BLaER1 (cell line): ENCODE data around the gene NLK.
A peak's percentile ranks its signal among the peaks of the same experiment; 100 is the strongest.
"Not testable (repeated sequence)": the region's sequence is repeated elsewhere in the genome, so short reads cannot be mapped to it uniquely, and the experiment has no call there.

Source experiments
- H3K27ac ChIP-seq: shearing (Covaris generic); formaldehyde crosslinking; 2 replicates; pipeline ENCODE4 v1.8.1; 2022
- H3K27me3 ChIP-seq: shearing (Covaris generic); formaldehyde crosslinking; 2 replicates; pipeline ENCODE4 v1.8.1; 2022
- H3K36me3 ChIP-seq: shearing (Covaris generic); formaldehyde crosslinking; 2 replicates; pipeline ENCODE4 v1.8.1; 2022
- H3K4me1 ChIP-seq: shearing (Covaris generic); formaldehyde crosslinking; 2 replicates; pipeline ENCODE4 v1.8.1; 2022
- H3K4me2 ChIP-seq: shearing (Covaris generic); formaldehyde crosslinking; 2 replicates; pipeline ENCODE4 v1.8.1; 2022
- H3K4me3 ChIP-seq: shearing (Covaris generic); formaldehyde crosslinking; 2 replicates; pipeline ENCODE4 v1.8.1; 2022
- H3K9ac ChIP-seq: shearing (Covaris generic); formaldehyde crosslinking; 2 replicates; pipeline ENCODE4 v1.8.1; 2022
- H3K9me3 ChIP-seq: shearing (Covaris generic); formaldehyde crosslinking; 2 replicates; pipeline ENCODE4 v1.8.1; 2022
- H4K20me1 ChIP-seq: shearing (Covaris generic); formaldehyde crosslinking; 2 replicates; pipeline ENCODE4 v1.8.1; 2022
- Cebpa-rat ChIP-seq: shearing (Covaris generic); IDR thresholded peaks from 2 replicates; pipeline ENCODE4 v1.8.1; 2022

The NLK gene

DNA sequence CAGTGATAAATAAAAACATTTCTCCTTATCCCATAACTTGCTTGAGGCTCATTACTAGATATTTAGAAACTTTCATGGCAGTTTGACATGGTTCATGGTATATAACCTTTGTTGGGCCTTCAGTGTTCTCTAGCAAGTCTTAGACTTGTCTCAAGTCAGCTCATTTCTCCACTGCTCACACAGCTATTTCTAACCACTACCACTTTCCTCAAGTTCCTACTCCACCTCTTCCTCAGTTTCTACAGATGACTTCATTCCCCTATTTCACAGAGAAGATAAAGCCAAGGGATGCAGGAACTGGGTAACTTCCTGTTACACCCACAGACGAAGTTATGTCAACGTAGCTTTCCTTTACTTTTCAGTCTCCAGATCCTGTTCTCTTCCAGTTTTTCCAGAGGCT, 23.2 kb downstream of the NLK start:
- H3K36me3 ChIP-seq: peaks cover 28% of the 10 kb centered on the region
- H3K9ac ChIP-seq: no peak overlapping the region
- peak overlapping the region; percentile 11; the same call in 1 of the 2 replicates for H3K4me2 ChIP-seq
- H3K4me3 ChIP-seq: no peak overlapping the region
- H4K20me1 ChIP-seq: peaks cover 41% of the 10 kb centered on the region
- H3K27me3 ChIP-seq: no peaks in the 10 kb centered on the region
- peaks cover 11% of the 10 kb centered on the region for H3K4me1 ChIP-seq
- no peak for TF ChIP-seq Cebpa-rat
- H3K27ac ChIP-seq: no peak overlapping the region
- peaks cover 28% of the 10 kb centered on the region for H3K9me3 ChIP-seq

DNA sequence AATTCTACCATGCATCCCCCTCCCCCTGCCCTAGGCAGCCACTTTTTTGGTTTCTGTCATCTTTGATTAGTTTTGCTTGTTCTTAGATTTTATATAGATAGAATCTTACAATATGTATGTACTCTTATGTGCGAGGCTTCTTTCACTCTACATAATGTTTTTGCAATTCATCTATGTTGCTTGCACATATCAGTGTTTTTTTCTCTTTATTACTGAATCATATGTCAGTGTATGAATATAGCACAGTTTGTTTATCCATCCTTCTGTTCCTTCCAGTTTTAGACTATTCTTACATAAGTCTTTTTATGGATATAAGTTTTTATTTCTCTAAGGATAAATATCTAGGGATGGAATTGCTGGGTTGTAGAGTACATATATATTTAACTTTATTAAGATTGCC, 26.6 kb downstream of the NLK start:
- Histone ChIP-seq H3K27ac (no peak overlapping the region), H3K9me3 (peaks cover 52% of the 10 kb centered on the region), H3K4me3 (no peak overlapping the region), H3K27me3 (no peaks in the 10 kb centered on the region), H4K20me1 (peaks cover 24% of the 10 kb centered on the region; the same call in 1 of the 2 replicates), H3K4me1 (peaks cover 22% of the 10 kb centered on the region), H3K4me2 (no peak overlapping the region), H3K36me3 (peaks cover 25% of the 10 kb centered on the region), H3K9ac (no peak overlapping the region)
- no peak for TF ChIP-seq Cebpa-rat

DNA sequence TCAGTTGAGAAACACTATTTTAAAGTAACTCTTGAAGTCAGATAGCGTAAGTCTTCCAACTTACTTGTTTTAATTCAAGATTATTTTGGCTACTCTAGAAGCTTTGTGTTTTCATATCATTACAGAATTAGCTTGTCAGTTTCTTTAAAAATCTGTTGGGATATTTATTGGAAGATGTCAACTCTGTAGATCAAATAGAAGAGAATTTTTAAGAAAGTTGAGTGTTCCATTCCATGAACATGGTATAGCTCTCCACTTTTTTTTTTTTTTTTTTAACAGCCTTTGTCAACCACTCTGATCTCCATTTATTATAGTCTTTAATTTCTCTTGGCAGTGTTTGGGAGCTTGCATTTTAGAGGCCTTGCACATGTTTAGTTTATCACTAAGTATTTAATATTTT, 28.7 kb downstream of the NLK start:
- peaks cover 24% of the 10 kb centered on the region for H3K36me3 ChIP-seq
- TF ChIP-seq Cebpa-rat: no peak
- H3K9ac ChIP-seq: no peak overlapping the region
- no peak overlapping the region for H3K27ac ChIP-seq
- H4K20me1 ChIP-seq: peaks cover 15% of the 10 kb centered on the region; the same call in 1 of the 2 replicates
- peaks cover 51% of the 10 kb centered on the region for H3K9me3 ChIP-seq
- H3K4me3 ChIP-seq: no peak overlapping the region
- peaks cover 11% of the 10 kb centered on the region for H3K4me1 ChIP-seq
- no peaks in the 10 kb centered on the region for H3K27me3 ChIP-seq
- H3K4me2 ChIP-seq: peak overlapping the region; percentile 36; the same call in 1 of the 2 replicates

DNA sequence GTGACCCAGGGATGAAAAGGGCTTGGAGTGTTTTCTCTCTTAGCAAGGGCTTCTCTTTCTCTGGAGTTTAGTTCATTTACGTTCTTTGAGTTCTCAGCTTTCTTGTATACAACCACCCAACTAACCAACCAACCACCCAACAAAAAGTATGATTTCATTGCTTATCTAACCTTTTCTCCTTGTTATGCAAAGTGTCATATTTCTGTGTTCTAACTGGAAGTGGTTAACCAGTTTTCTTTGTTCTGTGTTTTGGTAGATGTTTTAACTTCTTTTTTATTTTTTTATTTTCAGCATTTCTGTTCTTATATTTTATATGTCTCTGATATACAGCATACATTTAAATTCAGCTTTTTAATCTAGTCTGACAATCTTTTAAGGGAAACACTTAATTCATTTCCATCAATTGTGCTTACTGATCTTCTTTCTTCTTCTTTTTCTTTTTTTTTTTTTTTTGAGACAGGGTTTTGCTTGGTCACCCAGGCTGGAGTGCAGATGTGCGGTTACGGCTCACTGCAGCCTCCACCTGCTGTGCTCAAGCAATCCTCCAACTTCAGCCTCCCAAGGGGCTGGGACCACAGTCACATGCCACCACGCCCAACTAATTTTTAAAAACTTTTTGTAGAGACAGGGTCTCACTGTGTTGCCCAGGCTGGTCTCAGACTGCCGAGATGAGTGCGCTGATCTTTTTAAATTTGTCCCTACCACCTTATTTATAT, 29.6 kb downstream of the NLK start:
- Histone ChIP-seq H3K4me3 (no peak overlapping the region; the same call in 1 of the 2 replicates), H3K36me3 (peaks cover 24% of the 10 kb centered on the region), H3K4me1 (peaks cover 11% of the 10 kb centered on the region), H3K4me2 (peak overlapping the region; percentile 36), H3K27me3 (no peaks in the 10 kb centered on the region), H3K27ac (peak overlapping the region; percentile 32; the same call in 1 of the 2 replicates), H3K9ac (no peak overlapping the region), H3K9me3 (peaks cover 56% of the 10 kb centered on the region), H4K20me1 (peaks cover 10% of the 10 kb centered on the region; the same call in 1 of the 2 replicates)
- no peak for TF ChIP-seq Cebpa-rat

DNA sequence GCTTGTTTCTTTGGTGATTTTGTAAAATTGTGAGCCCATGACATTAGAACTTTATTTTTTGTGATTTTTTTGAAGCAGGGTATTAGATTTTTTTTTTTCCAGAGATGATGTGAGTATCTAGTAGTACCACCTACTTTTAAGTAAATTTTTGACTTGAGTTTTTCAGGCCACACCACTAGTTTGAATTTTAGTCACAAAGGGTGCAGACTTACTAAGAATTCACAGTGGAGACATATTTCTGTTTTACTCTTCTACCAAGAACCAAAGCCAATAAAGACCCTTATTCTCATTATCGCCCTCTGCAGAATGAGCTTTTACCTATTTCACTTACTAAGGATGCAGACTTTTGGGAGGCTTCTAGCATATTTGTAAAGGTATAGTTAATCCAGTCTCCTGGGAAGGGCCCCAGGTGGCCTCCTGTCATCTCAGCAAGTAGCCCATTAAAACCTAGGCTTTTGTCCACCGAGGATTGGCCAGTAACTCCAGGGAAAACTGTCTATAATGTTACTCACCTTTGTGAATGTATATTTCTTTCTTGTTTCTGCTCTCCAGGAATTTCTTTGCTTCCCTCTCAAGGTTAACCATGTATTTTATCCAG, 30.6 kb downstream of the NLK start:
- peaks cover 26% of the 10 kb centered on the region for H3K36me3 ChIP-seq
- no peak overlapping the region for H3K4me3 ChIP-seq
- no peak overlapping the region for H3K4me2 ChIP-seq
- H3K9ac ChIP-seq: no peak overlapping the region
- H4K20me1 ChIP-seq: peaks cover 10% of the 10 kb centered on the region; the same call in 1 of the 2 replicates
- H3K4me1 ChIP-seq: peaks cover 11% of the 10 kb centered on the region
- no peak for TF ChIP-seq Cebpa-rat
- H3K27me3 ChIP-seq: no peaks in the 10 kb centered on the region
- H3K27ac ChIP-seq: no peak overlapping the region
- H3K9me3 ChIP-seq: peaks cover 60% of the 10 kb centered on the region

DNA sequence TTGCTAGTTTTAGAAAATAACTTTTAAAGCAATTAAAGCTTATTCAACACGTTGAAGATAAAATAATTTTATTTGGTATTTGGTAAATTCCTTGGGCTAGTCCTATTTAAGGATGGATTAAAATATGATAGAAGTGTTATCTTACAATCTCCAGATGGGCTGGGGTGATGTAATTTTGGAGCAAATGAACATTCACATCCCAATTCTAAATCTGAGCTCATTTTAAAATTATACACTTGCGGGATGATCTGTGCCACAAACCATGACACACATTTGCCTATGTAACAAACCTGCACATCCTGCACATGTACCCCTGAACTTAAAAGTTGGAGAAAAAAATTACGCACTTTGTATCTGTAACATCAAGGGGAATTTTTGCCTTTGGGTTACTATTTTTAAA, 31.5 kb downstream of the NLK start:
- Histone ChIP-seq H3K27ac (no peak overlapping the region), H4K20me1 (peaks cover 10% of the 10 kb centered on the region; the same call in 1 of the 2 replicates), H3K36me3 (peaks cover 28% of the 10 kb centered on the region), H3K9ac (no peak overlapping the region), H3K4me2 (no peak overlapping the region), H3K4me1 (peaks cover 14% of the 10 kb centered on the region), H3K27me3 (no peaks in the 10 kb centered on the region), H3K9me3 (peaks cover 65% of the 10 kb centered on the region), H3K4me3 (no peak overlapping the region)
- no peak for TF ChIP-seq Cebpa-rat

DNA sequence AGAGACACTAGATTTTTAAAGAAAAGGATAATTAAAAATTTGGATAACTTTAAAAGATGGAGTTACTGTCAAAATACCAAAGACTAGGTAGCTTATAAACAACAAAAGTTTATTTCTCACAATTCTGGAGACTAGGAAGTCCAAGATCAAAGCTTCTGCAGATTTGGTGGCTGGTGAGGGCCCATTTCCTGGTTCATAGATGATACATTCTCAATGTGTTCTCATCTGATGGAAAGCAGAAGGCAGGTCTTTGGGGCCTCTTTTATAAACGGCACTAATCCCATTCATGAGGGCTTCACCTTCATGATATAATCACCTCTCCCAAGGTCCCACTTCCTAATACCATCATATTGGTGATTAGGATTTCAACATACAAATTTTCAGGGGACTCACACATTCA, 33.7 kb downstream of the NLK start:
- Histone ChIP-seq H3K4me1 (peaks cover 26% of the 10 kb centered on the region), H3K27ac (no peak overlapping the region), H3K4me2 (no peak overlapping the region)

DNA sequence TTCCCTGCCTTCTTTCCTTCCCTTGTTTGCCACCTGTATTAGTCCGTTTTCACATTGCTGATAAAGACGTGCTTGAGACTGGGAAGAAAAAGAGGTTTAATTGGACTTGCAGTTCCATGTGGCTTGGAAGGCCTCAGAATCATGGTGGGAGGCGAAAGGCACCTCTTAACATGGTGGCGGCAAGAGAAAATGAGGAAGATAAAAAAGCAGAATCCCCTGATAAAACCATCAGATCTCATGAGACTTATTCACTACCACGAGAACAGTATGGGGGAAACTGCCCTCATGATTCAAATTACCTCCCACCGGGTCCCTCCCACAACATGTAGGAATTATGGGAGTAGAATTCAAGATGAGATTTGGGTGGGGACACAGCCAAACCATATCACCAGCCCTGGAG, 34.7 kb downstream of the NLK start:
- Histone ChIP-seq H3K4me1 (peaks cover 18% of the 10 kb centered on the region), H3K36me3 (peaks cover 31% of the 10 kb centered on the region), H4K20me1 (peaks cover 33% of the 10 kb centered on the region; the same call in 1 of the 2 replicates), H3K9me3 (peaks cover 43% of the 10 kb centered on the region)
- not testable (repeated sequence) for H3K27ac ChIP-seq, H3K9ac ChIP-seq, H3K4me2 ChIP-seq, H3K27me3 ChIP-seq, H3K4me3 ChIP-seq

More for the DNA sequence above, 33.7 kb downstream of the NLK start:
- no peak for TF ChIP-seq Cebpa-rat
- no peaks in the 10 kb centered on the region for H3K27me3 ChIP-seq
- no peak overlapping the region for H3K9ac ChIP-seq
- H3K36me3 ChIP-seq: peaks cover 34% of the 10 kb centered on the region
- H3K4me3 ChIP-seq: no peak overlapping the region
- H3K9me3 ChIP-seq: peaks cover 51% of the 10 kb centered on the region
- H4K20me1 ChIP-seq: peaks cover 25% of the 10 kb centered on the region; the same call in 1 of the 2 replicates

DNA sequence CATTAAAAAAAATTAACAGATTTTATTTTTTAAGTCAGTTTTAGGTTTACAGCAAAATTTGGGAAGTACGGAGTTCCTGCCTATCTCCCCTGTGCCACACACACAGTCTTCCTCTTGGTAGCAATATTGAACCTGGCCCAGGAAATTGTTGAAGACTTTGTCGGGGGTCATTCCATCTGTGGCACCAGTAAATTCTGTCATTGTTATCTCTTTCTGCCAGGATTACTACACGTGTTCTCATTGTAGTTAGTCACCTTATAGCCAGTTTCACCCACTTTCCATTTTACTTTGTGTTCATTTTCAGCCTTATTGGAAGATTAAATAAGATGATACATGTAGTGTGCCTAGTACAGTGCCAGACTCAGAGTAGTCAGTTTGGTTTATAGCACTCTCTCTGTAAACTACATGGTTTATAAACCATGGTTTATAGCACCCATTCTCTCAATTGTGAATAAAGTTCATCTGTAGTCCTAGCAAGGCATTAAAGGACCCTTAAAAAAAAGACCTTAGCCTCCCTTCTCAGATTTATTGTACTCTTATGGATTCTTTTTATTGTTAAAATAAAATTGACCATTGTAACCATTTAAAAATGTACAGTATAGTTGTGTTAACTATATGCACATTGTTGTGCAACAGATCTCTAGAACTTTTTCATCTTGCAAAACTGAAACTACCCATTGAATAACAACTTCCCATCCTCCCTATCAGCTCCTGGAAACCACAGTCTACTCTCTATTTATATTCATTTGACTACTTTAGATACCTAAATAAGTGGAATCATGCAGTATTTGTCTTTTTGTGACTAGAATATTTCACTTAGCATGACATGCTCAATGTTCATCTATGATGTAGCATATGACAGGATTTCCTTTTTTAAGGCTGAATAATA, 36.1 kb downstream of the NLK start:
- Histone ChIP-seq H3K4me2 (no peak overlapping the region), H3K9me3 (peaks cover 29% of the 10 kb centered on the region), H3K36me3 (peaks cover 31% of the 10 kb centered on the region), H3K27ac (no peak overlapping the region), H3K27me3 (no peaks in the 10 kb centered on the region), H3K4me1 (peaks cover 15% of the 10 kb centered on the region), H3K4me3 (no peak overlapping the region), H3K9ac (no peak overlapping the region), H4K20me1 (peaks cover 44% of the 10 kb centered on the region; the same call in 1 of the 2 replicates)
- TF ChIP-seq Cebpa-rat: no peak
